HL-60/S4 (cell line): Measurements from ENCODE around the gene PPP1R10.

Experiments used
- in situ Hi-C: fragments of 300-500 bp; cut with MboI; formaldehyde crosslinking; loops from 2 replicates; pipeline ENCODE4 v1.14.3; 2022; ENCODE audit warnings: low sequenced_read_pairs

PPP1R10 gene

GRCh38 chr6:30625511-30625910, 8.5 kb upstream of the PPP1R10 start:
- in situ Hi-C loops, result no loop called here

GRCh38 chr6:30619561-30619960, 2.5 kb upstream of the PPP1R10 start:
- in situ Hi-C loops, result no loop called here

- in situ Hi-C loops, result no loop called here
Observed at GRCh38 chr6:30618270-30618797, 1.3 kb upstream of the PPP1R10 start.

- in situ Hi-C loops, result no loop called here
Observed at GRCh38 chr6:30617565-30618269, 674 bp upstream of the PPP1R10 start, which contains the start of gene MRPS18B. MRPS18B (plus strand) TSS chr6:30617840; CDS start chr6:30617866, 26 bp downstream.

GRCh38 chr6:30615958-30616810, 859 bp downstream of the PPP1R10 start:
- in situ Hi-C loops, result no loop called here

- in situ Hi-C loops, result no loop called here
Observed at GRCh38 chr6:30615219-30615957, 1.7 kb downstream of the PPP1R10 start.

GRCh38 chr6:30614843-30615218, 2.2 kb downstream of the PPP1R10 start:
- in situ Hi-C loops, result no loop called here

GRCh38 chr6:30614044-30614842, 2.8 kb downstream of the PPP1R10 start:
- in situ Hi-C loops, result no loop called here

- in situ Hi-C loops, result no loop called here
Observed at GRCh38 chr6:30613251-30614043, 3.6 kb downstream of the PPP1R10 start.

- in situ Hi-C loops, result no loop called here
Observed at GRCh38 chr6:30612687-30613248, 4.3 kb downstream of the PPP1R10 start.

- in situ Hi-C loops, result no loop called here
Observed at GRCh38 chr6:30612213-30612612, 4.8 kb downstream of the PPP1R10 start.

GRCh38 chr6:30611856-30612194, 5.2 kb downstream of the PPP1R10 start:
- in situ Hi-C loops, result no loop called here

GRCh38 chr6:30611150-30611855, 5.7 kb downstream of the PPP1R10 start:
- in situ Hi-C loops, result no loop called here

- in situ Hi-C loops, result no loop called here
Observed at GRCh38 chr6:30610065-30610464, 7.0 kb downstream of the PPP1R10 start.

GRCh38 chr6:30603961-30604360, 13.1 kb downstream of the PPP1R10 start:
- in situ Hi-C loops, result no loop called here

- in situ Hi-C loops, result no loop called here
Observed at GRCh38 chr6:30601815-30602641, 15.0 kb downstream of the PPP1R10 start.

GRCh38 chr6:30601436-30601814, 15.6 kb downstream of the PPP1R10 start:
- in situ Hi-C loops, result no loop called here

GRCh38 chr6:30600451-30600961, 16.5 kb downstream of the PPP1R10 start:
- in situ Hi-C loops, result no loop called here
